ENCODE measurements around the gene COL18A1. TPM values are rescaled to one million over a fixed set of nuclear protein-coding genes. Genes with fewer than 3 reads are reported as not detected.

Gene COL18A1
- total and polyA plus RNA-seq, 9 of the 15 experiments (the other 6 are each of a cell fraction or from before 2014, with no cell fraction given) = 0.14 to 16.4 (median 2.0) TPM

GRCh38 chr21:45454926-45455673 is 50.1 kb downstream of the COL18A1 start:
- ChIA-PET POLR2A (interaction anchor here (0.6 to 1.2 kb wide), 2 partner anchors 9 to 388 kb away, joined by 3 read pairs; no protein-coding TSS in a partner anchor), CTCF (ENCODE audit: low intra/inter-chr PET ratio) (no interaction called here)
- TF ChIP-seq CEBPG (CRISPR knock-in tag; IDR thresholded peaks at IDR 0.05) (no peak), CEBPG (tag; conservative IDR thresholded peaks at IDR 0.05 in 1 of 2, IDR thresholded peaks at IDR 0.05 in 1 of 2) (no peak)
- Histone ChIP-seq H3K4me2 (ENCODE audit: insufficient read depth, low read length) (no peak overlapping the region), H3K4me3 (no peak overlapping the region), H3K27ac (ENCODE audit: extremely low read depth, low read depth, low read length) (no peak overlapping the region), H4K20me1 (replicated peaks; ENCODE audit: control insufficient read depth, insufficient read depth, low read length) (peaks cover 32% of the 10 kb centered on the region), H3K9ac (ENCODE audit: insufficient read depth in 1 of 2, low read depth in 2 of 2, low read length in 2 of 2) (peak overlapping the region in 1 of 2 experiments; percentile 20; a peak in 1 of 4 replicates), H2AFZ (ENCODE audit: low read depth, low read length) (no peak overlapping the region), H3K79me2 (ENCODE audit: control insufficient read depth, insufficient read depth, low read length) (no peaks in the 10 kb centered on the region), H3K36me3 (ENCODE audit: control insufficient read depth, insufficient read depth, low read length) (no peaks in the 10 kb centered on the region), H3K4me1 (replicated peaks in 1 of 2; ENCODE audit: control insufficient read depth in 2 of 2, insufficient read depth in 2 of 2, low read length in 2 of 2) (peaks cover 0 to 72% of the 10 kb centered on the region in 2 experiments; a peak in 2 of 5 replicates), H3K27me3 (ENCODE audit: control insufficient read depth in 2 of 2, insufficient read depth in 2 of 2, low read length in 2 of 2) (no peaks in the 10 kb centered on the region; a peak in 2 of 5 replicates), H3K9me3 (replicated peaks; ENCODE audit: control insufficient read depth, insufficient read depth, low read depth, low read length) (peaks cover 13% of the 10 kb centered on the region), H3K9me1 (ENCODE audit: control insufficient read depth, insufficient read depth, low read length) (no peaks in the 10 kb centered on the region)
- in situ Hi-C loops (cut with MboI) (no loop called here), intact Hi-C loops (cut with micrococcal nuclease) (no loop called here)
- ATAC-seq (peak; percentile 65), DNase-seq (ENCODE audit: extremely low read depth in 1 of 4, low spot score in 3 of 4) (no peak), FAIRE-seq (no peak)
- WGBS (ENCODE audit: insufficient coverage, low coverage, missing lambda C conversion rate) = 36% methylated on average over 23 of the region's 23 CpGs
- BruUV-seq (replicated peaks) = no TSS peak
